ENCODE results near the gene HLCS. TPM values are rescaled to one million over a fixed set of nuclear protein-coding genes. Genes with fewer than 3 reads are reported as not detected.

Gene HLCS
- total and polyA plus RNA-seq, 2 of the 8 experiments (the other 6 are each of a cell fraction or from before 2014, with no cell fraction given), result 4.7 to 12.2 TPM

DNA sequence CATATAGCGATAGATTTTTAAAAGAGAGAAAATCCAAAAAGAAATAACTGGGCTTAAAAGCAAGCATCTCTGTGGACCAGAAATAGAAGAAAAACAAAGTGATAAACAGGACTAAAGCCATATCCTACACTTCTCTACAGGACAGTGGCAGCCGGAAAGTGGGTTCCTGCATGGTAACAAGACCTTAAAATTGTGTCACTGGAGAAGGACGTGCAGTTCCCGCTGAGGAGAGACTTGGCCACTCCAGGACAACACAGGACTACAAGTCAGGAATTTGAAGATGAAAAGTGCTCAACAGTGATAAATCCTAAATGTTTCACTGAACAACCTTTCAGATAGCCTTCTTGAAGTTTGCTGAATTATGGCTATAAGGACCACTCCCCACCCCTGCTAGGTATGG lies 1.9 kb upstream of the HLCS start (continued):
- no peak for TF ChIP-seq ATF3 (IDR thresholded peaks at IDR 0.05; ENCODE audit: insufficient read depth, low read depth, low read length)
- TF ChIP-seq SP1 (IDR thresholded peaks at IDR 0.05; ENCODE audit: low read depth, low read length), result no peak
- TF ChIP-seq, protein P1, sequence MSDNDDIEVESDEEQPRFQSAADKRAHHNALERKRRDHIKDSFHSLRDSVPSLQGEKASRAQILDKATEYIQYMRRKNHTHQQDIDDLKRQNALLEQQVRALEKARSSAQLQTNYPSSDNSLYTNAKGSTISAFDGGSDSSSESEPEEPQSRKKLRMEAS (IDR thresholded peaks at IDR 0.05), result no peak
- no peak for TF ChIP-seq JUN (IDR thresholded peaks at IDR 0.05; ENCODE audit: low read depth, low read length)
- no peak for TF ChIP-seq CBX8 (IDR thresholded peaks at IDR 0.05; ENCODE audit: borderline replicate concordance, low read depth, low read length)
- TF ChIP-seq CEBPB (IDR thresholded peaks at IDR 0.05; ENCODE audit: low read depth, low read length), result no peak

Data from H1 (cell line).